ENCODE measurements around the gene TCF4.

The TCF4 gene

DNA sequence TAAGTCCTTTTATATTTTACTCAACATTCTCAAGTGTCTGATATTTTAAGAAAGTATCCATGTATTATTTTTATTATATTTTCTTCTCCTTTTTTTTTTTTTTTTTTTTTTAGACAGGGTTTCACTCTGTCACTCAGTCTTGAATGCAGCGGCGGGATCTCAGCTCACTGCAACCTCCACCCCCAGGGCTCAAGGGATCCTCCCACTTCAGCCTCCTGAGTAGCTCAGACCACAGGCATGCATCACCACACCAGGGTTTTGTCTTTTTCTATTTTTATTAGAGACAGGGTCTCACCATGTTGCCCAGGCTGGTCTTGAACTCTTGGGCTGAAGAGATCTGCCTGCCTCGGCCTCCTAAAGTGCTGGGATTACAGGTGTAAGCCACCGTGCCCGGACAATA is 212.1 kb downstream of the TCF4 start:
- FAIRE-seq: no peak

DNA sequence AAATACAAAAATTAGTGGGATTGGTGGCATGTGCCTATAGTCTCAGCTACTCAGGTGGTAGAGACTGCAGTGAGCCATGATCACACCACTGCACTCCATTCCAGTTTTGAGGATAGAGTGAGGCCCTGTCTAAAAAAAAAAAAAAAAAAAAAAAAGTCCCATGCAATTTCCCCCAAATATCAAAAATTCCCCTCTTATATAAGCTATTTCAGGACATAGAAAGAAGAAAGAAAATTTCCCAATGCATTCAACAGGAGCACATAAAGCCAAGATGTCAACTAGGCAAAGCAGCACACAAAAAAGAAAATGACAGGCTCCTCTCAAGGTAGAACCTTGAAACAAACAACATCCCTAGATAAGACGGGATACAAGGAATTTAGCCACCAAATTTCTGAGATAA is 213.3 kb downstream of the TCF4 start:
- FAIRE-seq: no peak

DNA sequence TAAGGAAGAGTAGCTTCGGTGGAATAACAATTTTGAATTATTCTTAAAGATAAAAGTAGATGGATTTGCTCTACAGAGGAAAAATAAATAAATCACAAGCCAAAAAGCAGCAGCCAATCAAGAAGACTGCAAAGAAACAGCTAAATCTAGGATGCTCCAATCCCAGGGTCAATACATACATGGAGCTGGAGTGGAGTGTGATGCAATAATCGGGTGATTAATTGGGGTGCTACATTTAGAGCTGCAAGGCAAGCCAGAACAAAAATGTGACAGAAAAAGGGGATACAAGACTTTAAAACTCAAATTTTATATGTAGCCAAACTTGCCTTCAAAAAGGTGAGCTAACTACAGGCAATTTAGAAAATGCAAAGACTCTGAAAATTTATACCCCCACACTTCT is 215.8 kb downstream of the TCF4 start:
- no peak for FAIRE-seq

DNA sequence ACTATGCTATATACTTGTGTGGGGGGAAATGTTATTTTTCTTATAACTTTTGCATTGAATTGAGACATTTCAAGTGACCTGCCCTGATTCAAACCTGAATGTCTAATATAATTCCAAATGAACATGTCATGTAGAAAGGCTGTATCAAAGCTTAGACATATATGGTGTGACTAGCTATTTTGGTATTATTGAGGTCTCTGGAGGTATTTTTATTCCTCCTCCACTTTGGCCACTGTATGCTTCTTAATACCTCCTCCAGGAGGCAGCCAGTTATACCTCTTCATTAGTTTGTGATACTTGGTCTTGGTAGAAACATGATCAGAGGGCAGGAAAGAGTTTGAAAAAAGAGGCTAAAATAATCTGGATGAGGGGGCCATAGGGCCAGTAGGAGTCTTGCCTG is 217.1 kb downstream of the TCF4 start:
- FAIRE-seq: no peak

DNA sequence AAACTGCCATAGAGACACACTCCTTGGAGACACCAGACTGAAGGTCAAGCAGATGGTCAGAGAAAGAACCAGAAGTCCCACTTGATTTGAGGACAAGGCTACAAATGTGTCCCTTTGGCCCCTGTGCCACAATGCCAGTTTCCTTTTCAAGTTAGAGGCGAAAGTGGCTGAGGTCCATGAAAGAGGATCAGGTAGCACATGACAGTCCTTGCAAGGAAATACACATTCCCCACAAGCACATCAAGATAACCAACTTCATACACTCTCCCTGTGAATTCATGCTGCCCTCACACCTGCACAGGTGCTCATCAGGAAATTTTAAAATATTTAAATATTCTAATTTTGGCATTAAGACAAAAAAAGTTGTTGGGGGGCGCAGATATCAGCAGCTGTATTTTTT is 218.6 kb downstream of the TCF4 start:
- FAIRE-seq: no peak

- FAIRE-seq: no peak
These were observed 222.7 kb downstream of the TCF4 start for GRCh38 chr18:55365342-55365741.

DNA sequence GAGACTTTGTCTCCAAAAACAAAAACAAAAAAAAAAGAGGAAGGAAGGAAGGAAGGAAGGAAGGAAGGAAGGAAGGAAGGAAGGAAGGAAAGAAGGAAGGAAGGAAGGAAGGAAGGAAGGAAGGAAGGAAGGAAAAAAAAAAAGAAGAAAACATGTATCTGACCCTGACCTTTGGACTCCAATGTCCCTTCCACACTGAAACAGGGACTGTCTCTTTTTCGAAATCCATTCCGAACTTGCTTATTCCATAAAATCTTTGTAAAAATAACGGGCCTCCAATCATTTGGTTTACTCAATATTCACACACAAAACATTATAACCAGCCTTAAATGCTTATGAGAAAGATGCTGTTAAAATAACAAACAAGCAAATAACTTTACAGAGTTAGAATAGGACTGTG is 225.7 kb downstream of the TCF4 start:
- FAIRE-seq: no peak

GRCh38 chr18:55361492-55362250 is 226.3 kb downstream of the TCF4 start:
- FAIRE-seq: no peak

DNA sequence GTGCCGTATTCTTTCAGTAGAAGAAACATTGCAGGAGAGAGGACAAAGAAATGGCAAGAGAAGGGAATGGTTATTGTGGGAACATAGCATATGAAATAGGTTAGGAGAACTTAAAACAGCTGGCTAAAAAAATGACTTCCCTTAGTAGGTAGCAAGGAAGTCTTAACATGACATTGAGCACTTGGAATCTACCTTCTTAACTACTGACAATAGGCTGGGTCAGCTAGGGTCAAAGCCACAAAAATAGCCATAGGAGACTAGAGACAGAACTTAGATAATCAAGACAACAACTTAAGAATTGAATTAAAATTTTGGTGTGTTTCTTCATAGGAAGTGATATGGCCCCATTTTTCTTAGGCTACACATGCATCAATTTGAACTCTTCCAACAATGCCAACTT is 227.9 kb downstream of the TCF4 start:
- no peak for FAIRE-seq

DNA sequence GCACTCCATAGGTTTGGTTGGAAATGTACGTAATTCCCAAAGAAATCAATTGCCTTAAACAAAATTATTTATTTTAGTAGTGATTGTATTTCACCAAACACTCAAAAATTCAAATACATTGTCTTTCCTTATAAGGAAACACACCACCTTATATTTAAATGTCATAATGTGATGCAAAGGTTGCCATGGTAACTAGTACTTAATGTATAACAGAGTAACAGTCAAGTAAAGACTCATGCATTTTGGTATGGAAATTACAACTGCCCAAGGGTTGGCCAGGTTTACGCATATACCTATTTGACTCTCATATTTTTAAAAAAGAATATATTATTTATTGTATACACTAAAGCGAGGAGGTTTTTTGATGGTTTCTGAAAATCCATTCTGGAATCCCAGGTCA is 231.2 kb downstream of the TCF4 start:
- FAIRE-seq: no peak

DNA sequence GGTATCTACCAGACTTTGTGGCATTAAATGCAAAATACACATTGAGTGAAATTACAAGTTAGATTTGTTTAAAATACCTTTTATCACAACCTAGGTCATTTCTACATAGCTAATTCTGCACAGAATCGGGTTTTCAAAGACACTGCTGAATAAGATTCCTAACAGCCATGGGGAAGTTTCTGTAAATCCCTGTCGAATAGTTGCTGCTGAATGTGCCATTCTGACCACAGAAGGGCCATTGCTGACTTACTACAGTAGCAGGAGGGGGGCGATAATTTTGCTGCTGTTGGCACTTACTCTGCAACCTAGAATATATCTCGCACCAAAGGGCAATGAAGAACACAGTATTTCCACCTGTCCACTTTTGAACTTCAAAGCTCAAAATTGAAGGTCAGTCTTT is 232.8 kb downstream of the TCF4 start:
- no peak for FAIRE-seq

GRCh38 chr18:55354795-55355194 is 233.2 kb downstream of the TCF4 start:
- FAIRE-seq: no peak

GRCh38 chr18:55353806-55354205 is 234.2 kb downstream of the TCF4 start:
- no peak for FAIRE-seq

DNA sequence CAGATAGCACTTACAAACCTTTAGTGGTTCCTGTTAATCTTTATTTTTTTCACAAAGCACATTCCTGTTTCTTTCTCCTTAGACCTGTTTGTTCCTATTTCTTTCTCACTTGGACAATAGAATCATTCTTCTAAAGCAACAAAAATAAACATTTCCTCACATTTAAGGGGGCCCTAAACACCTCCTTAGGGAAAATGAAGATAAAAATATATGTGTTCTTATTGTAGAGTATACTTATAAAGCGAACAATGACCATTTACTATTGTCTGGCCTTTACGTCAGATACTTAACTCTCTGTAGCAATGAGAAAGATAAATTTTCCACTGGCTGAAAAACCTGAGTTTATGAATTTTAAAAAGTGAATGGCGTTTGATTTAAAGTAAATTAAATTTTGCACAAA is 234.6 kb downstream of the TCF4 start:
- no peak for FAIRE-seq

GRCh38 chr18:55351980-55352714 is 235.8 kb downstream of the TCF4 start:
- no peak for FAIRE-seq

GRCh38 chr18:55351241-55351691 is 236.7 kb downstream of the TCF4 start:
- no peak for FAIRE-seq

DNA sequence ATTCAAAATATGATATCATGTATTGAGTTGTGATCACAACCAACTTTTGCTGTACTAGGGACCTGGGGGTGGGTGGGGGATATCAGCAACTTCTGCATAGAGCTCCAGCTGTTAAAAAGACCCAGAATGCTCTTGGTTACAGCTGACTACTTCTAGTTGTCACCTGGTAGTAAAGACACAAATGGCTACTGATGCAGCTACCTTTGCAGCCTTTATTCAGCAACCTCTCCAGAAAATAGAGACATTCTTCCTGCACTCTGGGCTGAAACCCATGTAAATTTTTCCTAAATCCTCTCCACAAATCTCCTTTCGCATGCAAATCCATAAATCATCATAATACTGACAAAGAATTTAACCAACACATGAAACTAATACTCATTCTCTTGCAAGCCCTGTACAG is 238.3 kb downstream of the TCF4 start:
- FAIRE-seq: no peak

- no peak for FAIRE-seq
These were observed 240.8 kb downstream of the TCF4 start for GRCh38 chr18:55346961-55347740.

DNA sequence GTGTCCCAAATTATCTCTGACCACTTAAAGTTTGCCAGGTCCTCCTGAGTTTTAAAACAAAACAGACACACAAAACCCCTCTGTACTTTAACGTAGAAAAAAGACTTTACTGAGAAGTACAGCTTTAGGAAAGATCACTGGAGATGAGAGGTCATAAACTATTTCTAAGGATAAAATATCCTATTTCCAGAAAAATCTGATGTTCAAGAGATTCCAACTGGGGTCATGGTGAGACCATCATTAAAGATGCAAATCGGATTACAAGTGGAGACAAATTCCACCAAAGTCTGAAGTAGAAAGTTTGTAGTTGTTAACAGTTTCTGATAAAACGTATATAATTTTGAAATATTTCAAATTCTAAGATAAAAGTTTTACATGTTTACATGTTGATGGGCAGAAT is 241.6 kb downstream of the TCF4 start:
- FAIRE-seq: no peak

GRCh38 chr18:55345103-55345950 is 242.7 kb downstream of the TCF4 start:
- no peak for FAIRE-seq

- no peak for FAIRE-seq
These were observed 244.5 kb downstream of the TCF4 start for GRCh38 chr18:55343396-55344073.

DNA sequence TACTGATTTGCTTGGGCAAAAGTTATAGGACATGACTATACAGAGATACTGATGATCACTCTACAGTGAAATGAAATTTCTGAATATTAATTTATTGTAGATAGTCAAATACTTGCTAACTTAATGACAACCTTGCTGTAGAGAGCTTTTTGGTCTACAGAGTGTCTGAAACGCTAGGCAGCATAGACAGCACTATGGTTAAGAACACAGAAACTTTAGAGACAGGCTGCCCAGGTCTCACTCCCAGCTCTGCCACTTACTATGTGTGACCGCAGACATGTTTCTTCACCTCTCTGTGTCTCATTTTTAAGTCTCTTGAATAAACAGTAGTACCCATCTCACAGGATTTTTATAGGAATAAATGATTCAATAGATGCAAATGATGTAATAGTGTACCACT is 247.0 kb downstream of the TCF4 start:
- FAIRE-seq: no peak

All from G401.6 (cell line).